AG09309 (cell line): Measurements from ENCODE around the gene SLC35B2.

Source experiments
- DNase-seq: peaks from one replicate; pipeline ENCODE4 v3.0.0-alpha.2; 2010; ENCODE audit warnings: low read depth
- H3K4me3 ChIP-seq: 2 replicates; pipeline ENCODE4 v1.5.1; 2011; ENCODE audit warnings: mild to moderate bottlenecking, low read depth, low read length, moderate library complexity; ENCODE audit not compliant: control insufficient read depth
- CTCF ChIP-seq: IDR thresholded peaks from 2 replicates; pipeline ENCODE4 v1.5.1; 2011; ENCODE audit warnings: mild to moderate bottlenecking, low read depth, low read length, inconsistent platforms; ENCODE audit not compliant: insufficient read depth, control insufficient read depth; ENCODE audit errors: missing control alignments

Gene SLC35B2

DNA sequence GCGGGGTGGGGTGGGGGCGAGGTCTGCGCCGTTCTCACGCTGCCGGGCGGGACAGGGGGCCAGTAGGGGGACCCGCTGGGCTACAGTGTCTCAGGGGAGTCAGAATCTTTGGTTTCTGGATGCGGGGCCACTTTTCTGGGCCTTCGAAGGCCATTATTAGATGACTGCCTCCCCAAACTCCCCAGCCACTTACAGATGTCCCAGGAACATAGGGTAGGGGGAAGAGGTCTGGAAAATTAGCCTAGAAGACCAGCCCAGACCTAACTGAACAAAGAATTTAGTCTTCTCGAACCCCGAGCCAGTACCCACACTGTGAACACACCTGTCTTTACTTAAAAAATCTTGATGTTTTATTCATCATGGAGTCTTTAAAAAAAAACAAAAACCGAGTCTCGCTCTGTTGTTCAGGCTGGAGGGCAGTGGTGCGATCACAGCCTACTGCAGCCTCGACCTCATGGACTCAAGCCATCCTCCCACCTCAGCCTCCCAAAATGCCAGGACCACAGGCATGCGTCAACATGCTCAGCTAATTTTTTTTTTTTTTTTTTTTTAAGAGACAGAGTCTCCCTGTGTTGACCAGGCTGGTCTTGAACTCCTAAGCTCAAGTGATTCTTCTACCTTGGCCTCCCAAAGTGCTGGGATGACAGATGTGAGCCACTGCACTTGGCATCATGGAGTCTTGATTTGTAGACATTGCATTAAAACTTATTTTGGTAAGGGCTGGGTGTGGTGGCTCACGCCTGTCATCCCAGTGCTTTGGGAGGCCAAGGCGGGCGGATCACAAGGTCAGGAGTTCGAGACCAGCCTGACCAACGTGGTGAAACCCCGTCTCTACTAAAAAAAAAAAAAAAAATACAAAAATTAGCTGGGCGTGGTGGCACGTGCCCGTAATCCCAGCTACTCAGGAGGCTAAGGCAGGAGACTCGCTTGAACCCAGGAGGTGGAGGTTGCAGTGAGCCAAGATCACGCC lies 37.2 kb downstream of the SLC35B2 start:
- no peak overlapping the region for H3K4me3 ChIP-seq
- TF ChIP-seq CTCF = no peak
- no peak for DNase-seq

- TF ChIP-seq CTCF = no peak
These were observed 38.1 kb downstream of the SLC35B2 start for GRCh38 chr6:44219053-44219814.

GRCh38 chr6:44217332-44218143 lies 39.8 kb downstream of the SLC35B2 start:
- TF ChIP-seq CTCF = no peak
- H3K4me3 ChIP-seq = no peak overlapping the region
- no peak for DNase-seq

More at GRCh38 chr6:44219053-44219814, 38.1 kb downstream of the SLC35B2 start:
- peak overlapping the region; percentile 46 for H3K4me3 ChIP-seq
- no peak for DNase-seq

DNA sequence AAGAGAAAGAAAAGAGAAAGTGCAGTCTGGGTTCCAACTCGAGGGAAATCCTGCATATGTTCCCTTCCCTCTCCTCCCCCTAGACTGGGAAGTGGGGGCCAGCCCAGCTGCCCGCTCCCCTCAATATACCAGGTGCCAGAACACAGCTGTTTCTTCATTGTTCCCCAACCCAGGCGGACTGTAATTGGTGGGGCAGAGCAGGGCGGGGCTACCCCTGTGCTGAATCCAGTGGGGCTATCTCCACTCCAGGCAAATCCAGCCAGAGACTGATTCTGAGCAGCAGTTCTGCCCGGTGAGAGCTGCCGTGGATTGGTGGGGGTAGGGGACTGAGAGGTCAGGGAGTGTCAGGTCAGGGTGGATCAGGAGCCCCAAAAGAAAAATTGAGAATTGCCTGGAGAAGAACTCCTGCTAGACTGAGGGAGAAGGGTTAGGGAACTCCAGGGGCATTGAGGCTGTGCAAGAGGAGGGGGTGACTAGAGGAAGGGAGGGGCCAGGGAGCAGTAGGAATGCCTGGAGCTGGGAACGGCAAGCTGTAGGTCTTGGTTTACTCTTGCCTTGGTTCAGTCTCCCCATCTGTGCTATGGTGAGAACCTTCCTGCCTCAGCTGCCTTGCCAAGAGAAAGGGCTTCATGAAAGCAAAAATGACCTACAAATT lies 40.5 kb downstream of the SLC35B2 start, which contains the start of gene MYMX:
MYMX (plus strand) TSS at position 250 of the 655 bp plus-strand sequence. CDS start 546 bp downstream, outside the sequence.
- no peak for DNase-seq

DNA sequence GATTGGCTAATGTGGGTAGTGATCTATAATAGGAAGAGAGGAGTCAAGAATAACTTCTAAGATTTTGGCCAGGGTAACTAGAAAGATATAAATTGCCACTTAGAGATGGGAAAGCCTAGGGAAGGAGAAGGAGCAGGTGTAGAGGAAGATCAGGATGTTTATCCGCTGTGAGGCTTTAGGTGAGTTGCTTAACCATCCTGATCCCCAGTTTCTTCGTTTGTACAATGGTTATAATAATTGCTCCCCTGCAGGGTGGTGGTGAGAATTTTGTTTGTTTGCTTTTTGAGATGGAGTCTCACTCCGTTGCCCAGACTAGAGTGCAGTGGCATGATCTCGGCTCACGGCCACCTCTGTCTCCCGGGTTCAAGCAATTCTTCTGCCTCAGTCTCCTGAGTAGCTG lies 43.0 kb downstream of the SLC35B2 start:
- H3K4me3 ChIP-seq = no peak overlapping the region
- TF ChIP-seq CTCF = no peak
- DNase-seq = no peak

More for the DNA sequence above, 40.5 kb downstream of the SLC35B2 start, which contains the start of gene MYMX:
- H3K4me3 ChIP-seq = no peak within 1 kb of the TSS
- no peak for TF ChIP-seq CTCF

DNA sequence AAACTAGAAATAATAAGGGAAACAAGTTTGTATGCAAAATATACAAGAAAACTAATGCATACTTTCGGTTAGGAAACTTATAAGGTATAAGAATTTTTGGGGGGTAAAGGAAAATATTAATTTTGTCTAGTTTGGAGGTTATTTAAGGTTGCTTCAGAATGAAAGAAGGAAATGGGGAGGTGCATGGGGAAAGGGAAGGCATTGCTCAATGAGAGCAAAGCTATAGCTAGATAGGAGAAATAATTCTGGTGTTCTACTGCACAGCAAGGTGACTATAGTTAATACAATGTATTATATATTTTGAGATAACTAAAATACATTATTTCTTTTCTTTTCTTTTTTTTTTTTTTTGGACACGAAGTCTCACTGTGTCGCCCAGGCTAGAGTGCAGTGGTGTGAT lies 46.0 kb downstream of the SLC35B2 start:
- no peak for TF ChIP-seq CTCF
- no peak overlapping the region for H3K4me3 ChIP-seq
- no peak for DNase-seq
